Testis (tissue), 2 donors: Measurements from ENCODE around the gene SDHA.

Experiments
- POLR2A ChIP-seq: fragments of 450-650 bp; IDR thresholded peaks from one replicate; pipeline ENCODE4 v1.6.1; 2017; ENCODE audit warnings: antibody characterized with exemption, mild to moderate bottlenecking, moderate library complexity
- TF ChIP-seq, protein P1 (sequence below), 3 experiments: fragments of 450-650 bp in 2 of 3; fragments of 200-600 bp in 1 of 3; sonication (generic) in 1 of 3; IDR thresholded peaks; one replicate each; pipeline ENCODE4 v1.5.1; 2016 to 2019; ENCODE audit warnings: antibody characterized with exemption in 3 of 3, mild to moderate bottlenecking in 2 of 3, moderate library complexity in 1 of 3

DNA sequence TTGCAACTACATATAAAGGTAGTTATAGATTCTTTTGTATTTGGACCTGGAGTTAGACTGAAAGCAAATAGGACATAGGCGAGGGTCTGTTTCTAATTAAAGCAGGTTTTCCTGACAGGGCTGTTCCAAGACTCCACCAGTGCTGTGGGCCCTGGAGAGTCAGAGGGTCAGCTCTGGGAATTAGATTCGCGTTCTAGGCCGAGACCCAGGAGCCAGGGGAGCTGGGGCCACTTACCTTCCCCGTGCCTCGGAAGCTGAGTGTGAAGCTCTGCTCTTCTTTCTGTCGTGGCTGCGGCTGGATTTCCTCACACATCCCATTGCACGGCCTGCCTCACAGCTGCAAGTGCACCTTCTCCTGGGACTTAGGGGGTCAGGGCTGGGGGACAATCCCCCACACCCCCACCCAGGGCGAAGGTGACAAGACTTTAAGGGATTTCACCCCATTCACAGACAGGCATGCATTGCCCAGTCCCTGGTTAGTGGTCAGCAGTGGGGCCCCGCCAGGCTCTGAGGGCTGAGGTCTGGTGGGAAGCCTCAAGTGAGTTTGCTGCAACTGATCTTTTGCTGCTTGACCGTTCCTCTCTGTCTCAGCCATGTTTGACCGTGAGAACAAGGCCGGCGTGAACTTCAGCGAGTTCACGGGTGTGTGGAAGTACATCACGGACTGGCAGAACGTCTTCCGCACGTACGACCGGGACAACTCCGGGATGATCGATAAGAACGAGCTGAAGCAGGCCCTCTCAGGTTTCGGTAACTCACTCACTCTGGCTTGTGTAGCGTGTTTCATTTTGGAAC is 88.1 kb downstream of the SDHA start:
- TF ChIP-seq, protein P1, sequence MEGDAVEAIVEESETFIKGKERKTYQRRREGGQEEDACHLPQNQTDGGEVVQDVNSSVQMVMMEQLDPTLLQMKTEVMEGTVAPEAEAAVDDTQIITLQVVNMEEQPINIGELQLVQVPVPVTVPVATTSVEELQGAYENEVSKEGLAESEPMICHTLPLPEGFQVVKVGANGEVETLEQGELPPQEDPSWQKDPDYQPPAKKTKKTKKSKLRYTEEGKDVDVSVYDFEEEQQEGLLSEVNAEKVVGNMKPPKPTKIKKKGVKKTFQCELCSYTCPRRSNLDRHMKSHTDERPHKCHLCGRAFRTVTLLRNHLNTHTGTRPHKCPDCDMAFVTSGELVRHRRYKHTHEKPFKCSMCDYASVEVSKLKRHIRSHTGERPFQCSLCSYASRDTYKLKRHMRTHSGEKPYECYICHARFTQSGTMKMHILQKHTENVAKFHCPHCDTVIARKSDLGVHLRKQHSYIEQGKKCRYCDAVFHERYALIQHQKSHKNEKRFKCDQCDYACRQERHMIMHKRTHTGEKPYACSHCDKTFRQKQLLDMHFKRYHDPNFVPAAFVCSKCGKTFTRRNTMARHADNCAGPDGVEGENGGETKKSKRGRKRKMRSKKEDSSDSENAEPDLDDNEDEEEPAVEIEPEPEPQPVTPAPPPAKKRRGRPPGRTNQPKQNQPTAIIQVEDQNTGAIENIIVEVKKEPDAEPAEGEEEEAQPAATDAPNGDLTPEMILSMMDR (IDR thresholded peaks at IDR 0.05) = no peak
- TF ChIP-seq POLR2A = no peak
